ENCODE data around the gene ADH1B. TPM values are rescaled to one million over a fixed set of nuclear protein-coding genes. Genes with fewer than 3 reads are reported as not detected.

The ADH1B gene
- polyA plus RNA-seq, 1 experiment, result 29.1 TPM

DNA sequence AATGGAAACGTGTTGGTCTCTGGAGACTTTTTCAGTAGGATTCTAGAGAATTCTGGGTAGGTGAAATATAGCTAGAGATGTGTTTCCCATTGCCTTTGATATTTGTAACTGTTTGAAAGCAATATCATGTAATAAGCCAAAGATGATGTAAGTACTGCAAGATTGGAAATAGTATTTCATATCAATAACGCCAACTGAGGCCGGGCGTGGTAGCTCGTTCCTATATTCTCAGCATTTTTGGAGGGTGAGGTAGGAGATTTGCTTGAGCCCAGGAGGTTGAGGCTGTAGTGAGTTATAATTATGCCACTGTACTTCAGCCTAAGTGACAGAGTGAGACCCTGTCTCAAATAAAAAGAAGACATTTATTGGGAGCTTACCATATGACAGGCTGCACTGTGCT lies 39.9 kb downstream of the ADH1B start:
- POLR2A ChIA-PET, result no interaction called here
- Histone ChIP-seq H3K27me3 (ENCODE audit: control insufficient read depth, insufficient read depth, low read length) (no peaks in the 10 kb centered on the region), H3K27ac (ENCODE audit: low read depth, low read length) (no peak overlapping the region), H3K9me3 (ENCODE audit: control insufficient read depth, insufficient read depth, low read length) (no peaks in the 10 kb centered on the region), H3K4me3 (ENCODE audit: low read depth, low read length) (no peak overlapping the region)
- CTCF ChIA-PET, result interaction anchor here (1.1 kb wide), 1 partner anchor 125 kb away, joined by 3 read pairs; no protein-coding TSS in a partner anchor
- DNase-seq (ENCODE audit: low read depth, low spot score), result no peak
- no peak for TF ChIP-seq CTCF (IDR thresholded peaks at IDR 0.05; ENCODE audit: low read depth, low read length)

GRCh38 chr4:99276417-99276816 lies 44.8 kb downstream of the ADH1B start:
- ChIA-PET POLR2A (no interaction called here), CTCF (interaction anchor here (1.1 kb wide), 1 partner anchor 129 kb away, joined by 3 read pairs; no protein-coding TSS in a partner anchor)
- TF ChIP-seq CTCF (IDR thresholded peaks at IDR 0.05; ENCODE audit: low read depth, low read length), result no peak
- H3K27me3 ChIP-seq (ENCODE audit: control insufficient read depth, insufficient read depth, low read length), result no peaks in the 10 kb centered on the region
- H3K4me3 ChIP-seq (ENCODE audit: low read depth, low read length), result no peak overlapping the region
- no peak overlapping the region for H3K27ac ChIP-seq (ENCODE audit: low read depth, low read length)
- H3K9me3 ChIP-seq (ENCODE audit: control insufficient read depth, insufficient read depth, low read length), result no peaks in the 10 kb centered on the region
- DNase-seq (ENCODE audit: low read depth, low spot score), result no peak

- POLR2A ChIA-PET, result no interaction called here
- TF ChIP-seq CTCF (IDR thresholded peaks at IDR 0.05; ENCODE audit: low read depth, low read length), result no peak
These were observed 45.3 kb downstream of the ADH1B start for GRCh38 chr4:99275885-99276284.

GRCh38 chr4:99275050-99275449 lies 46.2 kb downstream of the ADH1B start:
- POLR2A ChIA-PET, result no interaction called here
- DNase-seq (ENCODE audit: low read depth, low spot score), result no peak
- no peaks in the 10 kb centered on the region for H3K9me3 ChIP-seq (ENCODE audit: control insufficient read depth, insufficient read depth, low read length)
- H3K27me3 ChIP-seq (ENCODE audit: control insufficient read depth, insufficient read depth, low read length), result no peaks in the 10 kb centered on the region
- no peak for TF ChIP-seq CTCF (IDR thresholded peaks at IDR 0.05; ENCODE audit: low read depth, low read length)
- no peak overlapping the region for H3K27ac ChIP-seq (ENCODE audit: low read depth, low read length)
- H3K4me3 ChIP-seq (ENCODE audit: low read depth, low read length), result no peak overlapping the region
- CTCF ChIA-PET, result interaction anchor here (0.6 to 1.1 kb wide), 2 partner anchors 31 to 116 kb away, joined by 3 read pairs; no protein-coding TSS in a partner anchor

More at GRCh38 chr4:99275885-99276284, 45.3 kb downstream of the ADH1B start:
- H3K27me3 ChIP-seq (ENCODE audit: control insufficient read depth, insufficient read depth, low read length), result no peaks in the 10 kb centered on the region
- H3K4me3 ChIP-seq (ENCODE audit: low read depth, low read length), result no peak overlapping the region
- CTCF ChIA-PET, result interaction anchor here (1.1 kb wide), 2 partner anchors 115 to 129 kb away, joined by 3 read pairs; no protein-coding TSS in a partner anchor
- no peak for DNase-seq (ENCODE audit: low read depth, low spot score)
- H3K27ac ChIP-seq (ENCODE audit: low read depth, low read length), result no peak overlapping the region
- H3K9me3 ChIP-seq (ENCODE audit: control insufficient read depth, insufficient read depth, low read length), result no peaks in the 10 kb centered on the region

GRCh38 chr4:99273704-99274103 lies 47.5 kb downstream of the ADH1B start:
- DNase-seq (ENCODE audit: low read depth, low spot score), result no peak
- no peaks in the 10 kb centered on the region for H3K27me3 ChIP-seq (ENCODE audit: control insufficient read depth, insufficient read depth, low read length)
- H3K27ac ChIP-seq (ENCODE audit: low read depth, low read length), result no peak overlapping the region
- no peak overlapping the region for H3K4me3 ChIP-seq (ENCODE audit: low read depth, low read length)
- POLR2A ChIA-PET, result no interaction called here
- CTCF ChIA-PET, result interaction anchor here (0.9 kb wide), 1 partner anchor 103 kb away, joined by 3 read pairs; no protein-coding TSS in a partner anchor
- no peaks in the 10 kb centered on the region for H3K9me3 ChIP-seq (ENCODE audit: control insufficient read depth, insufficient read depth, low read length)
- no peak for TF ChIP-seq CTCF (IDR thresholded peaks at IDR 0.05; ENCODE audit: low read depth, low read length)
